Placental pericyte (primary cell): ENCODE data around the gene FKBP15. TPM values are rescaled to one million over a fixed set of nuclear protein-coding genes. Genes with fewer than 3 reads are reported as not detected.

Experiments
- total RNA-seq: library from RNA; depleted of rRNA; stranded (reverse); fragments of >200 nt; gene quantifications from 2 replicates; pipeline ENCODE4 v1.2.3, GENCODE V29; 2012

The FKBP15 gene, protein sequence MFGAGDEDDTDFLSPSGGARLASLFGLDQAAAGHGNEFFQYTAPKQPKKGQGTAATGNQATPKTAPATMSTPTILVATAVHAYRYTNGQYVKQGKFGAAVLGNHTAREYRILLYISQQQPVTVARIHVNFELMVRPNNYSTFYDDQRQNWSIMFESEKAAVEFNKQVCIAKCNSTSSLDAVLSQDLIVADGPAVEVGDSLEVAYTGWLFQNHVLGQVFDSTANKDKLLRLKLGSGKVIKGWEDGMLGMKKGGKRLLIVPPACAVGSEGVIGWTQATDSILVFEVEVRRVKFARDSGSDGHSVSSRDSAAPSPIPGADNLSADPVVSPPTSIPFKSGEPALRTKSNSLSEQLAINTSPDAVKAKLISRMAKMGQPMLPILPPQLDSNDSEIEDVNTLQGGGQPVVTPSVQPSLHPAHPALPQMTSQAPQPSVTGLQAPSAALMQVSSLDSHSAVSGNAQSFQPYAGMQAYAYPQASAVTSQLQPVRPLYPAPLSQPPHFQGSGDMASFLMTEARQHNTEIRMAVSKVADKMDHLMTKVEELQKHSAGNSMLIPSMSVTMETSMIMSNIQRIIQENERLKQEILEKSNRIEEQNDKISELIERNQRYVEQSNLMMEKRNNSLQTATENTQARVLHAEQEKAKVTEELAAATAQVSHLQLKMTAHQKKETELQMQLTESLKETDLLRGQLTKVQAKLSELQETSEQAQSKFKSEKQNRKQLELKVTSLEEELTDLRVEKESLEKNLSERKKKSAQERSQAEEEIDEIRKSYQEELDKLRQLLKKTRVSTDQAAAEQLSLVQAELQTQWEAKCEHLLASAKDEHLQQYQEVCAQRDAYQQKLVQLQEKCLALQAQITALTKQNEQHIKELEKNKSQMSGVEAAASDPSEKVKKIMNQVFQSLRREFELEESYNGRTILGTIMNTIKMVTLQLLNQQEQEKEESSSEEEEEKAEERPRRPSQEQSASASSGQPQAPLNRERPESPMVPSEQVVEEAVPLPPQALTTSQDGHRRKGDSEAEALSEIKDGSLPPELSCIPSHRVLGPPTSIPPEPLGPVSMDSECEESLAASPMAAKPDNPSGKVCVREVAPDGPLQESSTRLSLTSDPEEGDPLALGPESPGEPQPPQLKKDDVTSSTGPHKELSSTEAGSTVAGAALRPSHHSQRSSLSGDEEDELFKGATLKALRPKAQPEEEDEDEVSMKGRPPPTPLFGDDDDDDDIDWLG
- total RNA-seq: 25.4 and 35.5 TPM in 2 replicates

DNA sequence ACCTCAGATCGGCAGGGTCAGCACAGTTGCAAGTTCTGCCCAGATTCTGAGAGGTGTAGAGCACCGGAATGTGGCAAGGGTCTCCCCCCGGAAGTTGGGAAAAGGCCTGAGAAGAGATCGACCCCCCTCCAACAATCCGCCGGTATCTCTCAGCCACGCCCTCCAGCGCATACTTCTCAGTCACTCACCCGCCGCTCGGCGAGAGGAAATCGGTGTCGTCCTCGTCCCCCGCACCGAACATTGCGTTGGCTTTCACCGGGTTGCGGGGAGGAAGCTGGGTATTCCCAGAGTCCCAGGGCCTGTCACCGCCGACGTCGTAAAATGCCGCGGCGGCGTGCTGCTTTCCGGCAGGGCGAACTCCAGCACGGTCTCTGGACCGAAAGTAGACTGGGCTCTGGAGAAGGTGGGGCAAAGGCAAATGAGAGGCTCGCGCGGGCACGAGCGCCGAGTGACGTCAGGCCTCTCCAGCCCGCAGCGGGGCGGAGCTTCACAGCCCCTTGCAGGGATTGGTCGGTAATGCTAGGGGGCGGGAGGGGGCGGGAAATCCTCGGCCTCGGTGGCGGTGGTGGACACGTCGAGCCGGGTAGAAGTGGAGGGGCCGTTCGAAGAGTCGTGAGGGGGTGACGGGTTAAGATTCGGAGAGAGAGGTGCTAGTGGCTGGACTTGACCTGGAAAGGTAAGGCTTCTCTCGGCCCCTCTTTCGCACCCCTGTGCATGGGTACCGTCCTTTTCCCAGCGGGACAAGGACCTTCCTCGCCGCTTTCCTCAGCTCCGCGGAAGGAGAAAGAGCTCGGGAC lies at the start of gene FKBP15, which contains the start of gene SLC31A1:
TSS of gene FKBP15 (minus strand) at position 275 of the 797 bp plus-strand sequence. CDS start at position 241, 34 bp downstream.
TSS of gene SLC31A1 (plus strand) at position 542 of the 797 bp plus-strand sequence. CDS start 34,605 bp downstream, outside the sequence.

DNA sequence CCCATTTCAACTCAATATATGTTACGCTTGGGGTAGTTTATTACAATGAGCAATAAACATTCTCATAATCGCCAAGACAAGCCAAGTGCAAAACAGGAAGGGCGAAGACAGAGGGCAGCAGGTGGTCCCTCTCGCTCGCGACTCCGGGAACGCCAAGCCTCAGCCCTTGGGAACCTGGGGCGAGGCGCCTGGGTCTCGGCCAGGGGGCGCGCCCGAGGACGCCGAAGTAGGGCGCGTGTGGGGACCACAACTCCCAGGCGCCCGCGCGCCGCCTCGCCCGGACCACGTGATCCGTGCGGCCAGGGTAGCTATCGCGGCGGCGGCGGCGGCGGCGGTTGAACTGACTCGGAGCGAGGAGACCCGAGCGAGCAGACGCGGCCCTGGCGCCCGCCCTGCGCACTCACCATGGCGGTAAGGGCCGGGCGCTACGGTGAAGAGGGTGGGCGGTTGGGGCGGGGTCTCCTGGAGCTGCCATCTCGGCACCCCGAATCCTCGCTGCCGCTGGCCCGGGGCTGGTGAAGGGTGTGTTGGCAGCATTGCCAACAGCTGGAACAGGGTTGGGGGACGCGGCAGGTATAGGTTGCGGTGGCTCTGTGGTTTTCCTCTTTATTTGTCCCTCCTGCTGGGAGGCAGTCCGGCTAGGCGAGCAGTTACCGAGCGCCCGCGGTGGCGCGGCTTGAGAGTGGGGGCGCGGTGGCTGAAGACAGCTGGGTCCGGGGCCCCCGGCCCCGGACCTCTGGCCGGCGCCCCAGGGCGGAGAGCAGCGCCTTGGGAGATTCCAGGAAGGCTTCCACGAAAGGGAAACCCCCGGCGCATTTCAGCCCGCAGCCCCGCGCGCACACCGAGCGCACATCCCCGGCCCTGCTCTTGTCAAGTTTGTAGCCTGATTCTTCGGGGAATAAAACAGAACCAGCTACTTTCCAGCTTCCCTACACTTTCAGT lies 70.1 kb downstream of the FKBP15 start, which contains the start of gene SLC31A2:
TSS of gene SLC31A2 (plus strand) at position 338 of the 942 bp plus-strand sequence. CDS start at position 406, 68 bp downstream.

Other genes with a start within 250 kb of the FKBP15 start
- gene ZNF883, start 209.1 kb downstream of the FKBP15 start, total RNA-seq: under 0.01 and 0.22 TPM in 2 replicates
- 1.1 and 2.1 TPM in 2 replicates for gene ZFP37, start 164.6 kb downstream of the FKBP15 start, total RNA-seq
- gene SLC31A2, start 70.3 kb downstream of the FKBP15 start, total RNA-seq: 14.6 and 24.3 TPM in 2 replicates
- gene SLC31A1, start 267 bp upstream of the FKBP15 start, total RNA-seq: 44.2 and 102 TPM in 2 replicates
- 14.4 and 24.8 TPM in 2 replicates for gene CDC26, start 54.3 kb upstream of the FKBP15 start, total RNA-seq
- gene PRPF4, start 54.4 kb upstream of the FKBP15 start, total RNA-seq: 22.8 and 50.7 TPM in 2 replicates
- gene RNF183, start 82.1 kb upstream of the FKBP15 start, total RNA-seq: not detected in 2 replicates
- 0.43 and 1.3 TPM in 2 replicates for gene WDR31, start 119.0 kb upstream of the FKBP15 start, total RNA-seq
- gene BSPRY, start 128.3 kb upstream of the FKBP15 start, total RNA-seq: not detected in 2 replicates
- 5.7 and 7.0 TPM in 2 replicates for gene HDHD3, start 155.7 kb upstream of the FKBP15 start, total RNA-seq
- 12.3 and 16.8 TPM in 2 replicates for gene ALAD, start 180.0 kb upstream of the FKBP15 start, total RNA-seq
- 23.0 and 73.6 TPM in 2 replicates for gene POLE3, start 189.4 kb upstream of the FKBP15 start, total RNA-seq
- 0.43 and 0.66 TPM in 2 replicates for gene C9orf43, start 189.5 kb upstream of the FKBP15 start, total RNA-seq
- gene RGS3, start 242.4 kb upstream of the FKBP15 start, total RNA-seq: 39.4 and 60.3 TPM in 2 replicates